Duodenal mucosa (tissue), 2 donors: ENCODE results near the gene BCL7C.
A peak's percentile ranks its signal among the peaks of the same experiment; 100 is the strongest.

Source experiments
- H3K27ac ChIP-seq: one replicate; pipeline ENCODE4 v1.7.0; 2013; ENCODE audit warnings: low read depth, low read length
- H3K27me3 ChIP-seq, 2 donors: one replicate each; pipeline ENCODE4 v1.7.0; 2013; ENCODE audit warnings: low read length in 2 of 2, control low read depth in 1 of 2; ENCODE audit not compliant: insufficient read depth in 2 of 2, control insufficient read depth in 1 of 2
- H3K36me3 ChIP-seq, 2 donors: one replicate each; pipeline ENCODE4 v1.7.0; 2013; ENCODE audit warnings: low read length in 2 of 2, control low read depth in 1 of 2; ENCODE audit not compliant: insufficient read depth in 2 of 2, control insufficient read depth in 1 of 2
- H3K4me1 ChIP-seq, 2 donors: one replicate each; pipeline ENCODE4 v1.7.0; 2013; ENCODE audit warnings: low read length in 2 of 2, control low read depth in 1 of 2; ENCODE audit not compliant: insufficient read depth in 2 of 2, control insufficient read depth in 1 of 2
- H3K4me3 ChIP-seq, 2 donors: one replicate each; pipeline ENCODE4 v1.7.0; 2013; ENCODE audit warnings: low read length in 2 of 2, low read depth in 1 of 2
- H3K9ac ChIP-seq, 2 donors: one replicate each; pipeline ENCODE4 v1.7.0; 2013; ENCODE audit warnings: low read length in 2 of 2, low read depth in 1 of 2
- H3K9me3 ChIP-seq, 2 donors: one replicate each; pipeline ENCODE4 v1.7.0; 2013; ENCODE audit warnings: low read length in 2 of 2, control low read depth in 1 of 2; ENCODE audit not compliant: control insufficient read depth in 1 of 2

Gene BCL7C

DNA sequence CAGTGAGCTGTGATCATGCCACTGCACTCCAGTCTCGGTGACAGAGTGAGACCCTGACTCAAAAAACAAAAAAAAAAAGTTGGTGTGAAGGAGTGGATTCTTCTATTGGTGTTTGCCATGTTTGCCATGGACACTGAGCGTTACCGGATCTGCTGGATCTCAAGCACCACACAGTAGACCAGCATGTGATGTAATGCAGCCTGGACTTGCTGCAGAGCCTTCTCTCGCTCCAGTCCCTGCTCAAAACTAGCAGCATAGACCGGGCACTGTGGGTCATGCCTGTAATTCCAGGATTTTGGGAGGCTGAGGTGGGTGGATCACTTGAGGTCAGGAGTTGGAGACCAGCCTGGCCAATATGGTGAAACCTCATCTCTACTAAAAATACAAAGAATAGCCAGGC, 50.4 kb downstream of the BCL7C start:
- H3K36me3 ChIP-seq = no peaks in the 10 kb centered on the region

DNA sequence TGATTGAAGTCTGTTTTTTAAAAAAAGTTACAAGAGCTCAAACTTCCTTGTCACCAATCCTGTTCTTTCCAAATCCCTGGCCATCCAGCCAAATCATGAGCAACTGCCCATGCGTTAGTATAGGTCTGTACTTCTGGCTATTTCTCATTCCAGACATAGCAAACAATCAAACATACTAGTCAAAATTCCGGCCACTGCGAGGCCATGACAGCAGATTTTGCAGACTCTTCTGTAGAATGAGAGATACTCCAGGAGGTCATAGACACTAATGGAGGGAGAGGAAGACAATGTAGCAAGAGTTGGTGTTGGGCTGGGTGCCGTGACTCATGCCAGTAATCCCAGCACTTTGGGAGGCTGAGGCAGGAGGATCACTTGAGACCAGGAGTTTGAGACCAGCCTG, 50.9 kb downstream of the BCL7C start:
- Histone ChIP-seq H3K27ac (no peak overlapping the region), H3K4me1 (peaks cover 25 to 28% of the 10 kb centered on the region in 2 donors), H3K4me3 (no peak overlapping the region), H3K27me3 (no peaks in the 10 kb centered on the region), H3K36me3 (no peaks in the 10 kb centered on the region), H3K9ac (no peak overlapping the region), H3K9me3 (no peaks in the 10 kb centered on the region)

More for the DNA sequence above, 50.4 kb downstream of the BCL7C start:
- no peaks in the 10 kb centered on the region for H3K9me3 ChIP-seq
- peaks cover 25% of the 10 kb centered on the region in 2 donors for H3K4me1 ChIP-seq
- H3K27ac ChIP-seq = no peak overlapping the region
- no peak overlapping the region for H3K4me3 ChIP-seq
- H3K9ac ChIP-seq = no peak overlapping the region
- H3K27me3 ChIP-seq = no peaks in the 10 kb centered on the region

DNA sequence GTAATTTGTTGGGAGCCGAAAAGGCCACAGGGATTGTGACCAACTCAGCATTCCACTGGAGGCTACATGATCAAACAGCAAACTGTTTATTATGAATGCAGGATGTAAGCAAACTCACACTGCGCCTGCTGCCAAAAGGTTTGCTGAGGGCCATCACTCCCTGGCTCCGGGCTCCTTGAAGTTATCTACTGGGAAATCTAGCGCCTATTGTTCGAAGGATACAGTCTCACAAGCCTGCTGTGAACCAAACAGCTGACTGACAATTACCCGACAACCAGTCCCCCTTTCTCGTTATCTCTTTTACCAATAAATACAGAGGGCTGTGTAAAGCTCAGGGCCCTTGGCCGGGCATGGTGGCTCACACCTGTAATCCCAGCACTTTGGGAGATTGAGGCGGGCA, 52.5 kb downstream of the BCL7C start:
- no peaks in the 10 kb centered on the region for H3K36me3 ChIP-seq
- no peak overlapping the region for H3K9ac ChIP-seq
- no peaks in the 10 kb centered on the region for H3K9me3 ChIP-seq
- peaks cover 25 to 30% of the 10 kb centered on the region in 2 donors for H3K4me1 ChIP-seq
- no peak overlapping the region for H3K27ac ChIP-seq
- H3K27me3 ChIP-seq = no peaks in the 10 kb centered on the region
- no peak overlapping the region for H3K4me3 ChIP-seq

DNA sequence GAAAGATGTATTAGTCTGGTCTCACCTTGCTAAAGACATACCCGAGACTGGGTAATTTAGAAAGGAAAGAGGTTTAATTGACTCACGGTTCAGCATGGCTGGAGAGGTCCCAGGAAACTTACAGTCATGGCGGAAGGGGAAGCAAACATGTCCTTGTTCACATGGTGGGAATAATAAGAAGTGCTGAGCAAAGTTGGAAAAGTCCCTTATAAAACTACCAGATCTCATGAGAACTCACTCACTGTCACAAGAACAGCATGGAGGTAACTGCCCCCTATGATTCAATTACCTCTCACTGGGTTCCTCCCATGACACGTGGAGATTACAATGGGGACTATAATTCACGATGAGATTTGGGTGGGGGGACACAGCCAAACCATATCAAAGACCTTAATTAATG, 53.3 kb downstream of the BCL7C start:
- no peak overlapping the region for H3K4me3 ChIP-seq
- H3K27ac ChIP-seq = no peak overlapping the region
- H3K4me1 ChIP-seq = peaks cover 25 to 30% of the 10 kb centered on the region in 2 donors
- H3K9me3 ChIP-seq = no peaks in the 10 kb centered on the region
- no peaks in the 10 kb centered on the region for H3K27me3 ChIP-seq
- H3K9ac ChIP-seq = no peak overlapping the region
- no peaks in the 10 kb centered on the region for H3K36me3 ChIP-seq

DNA sequence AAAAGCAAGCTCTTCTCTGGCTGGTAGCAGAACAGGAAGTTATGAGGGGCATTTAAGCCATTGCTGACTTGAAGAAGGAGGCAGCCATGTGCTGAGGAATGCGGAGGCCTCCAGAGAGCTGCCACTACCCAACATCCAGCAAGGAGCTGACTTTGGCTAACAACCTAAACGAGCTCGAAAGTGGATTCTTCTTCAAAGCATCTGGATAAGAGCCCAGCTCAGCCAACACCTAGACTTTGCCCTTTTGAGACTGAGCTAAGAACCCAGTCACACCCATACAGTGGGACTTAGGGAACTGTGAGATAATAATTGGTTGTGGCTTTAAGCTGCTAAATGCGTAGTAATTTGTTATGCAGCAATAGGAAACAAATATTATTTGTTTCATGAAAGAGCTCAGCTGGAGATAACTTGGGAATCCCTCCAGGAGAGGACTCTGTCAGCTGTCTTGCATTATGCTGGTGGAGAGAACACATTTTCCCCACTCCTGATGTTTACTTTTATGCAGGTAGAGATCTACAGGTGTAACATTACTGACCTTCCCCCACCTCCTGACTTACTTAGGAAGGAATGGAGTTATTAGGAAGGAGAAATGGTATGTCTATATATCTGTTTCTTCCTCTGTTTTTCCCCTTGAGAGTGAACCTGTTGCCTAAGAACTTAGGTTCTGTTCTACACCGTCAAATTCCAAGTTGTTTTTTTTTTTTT, 54.2 kb downstream of the BCL7C start:
- Histone ChIP-seq H3K27ac (peak overlapping the region; percentile 55), H3K4me3 (peak overlapping the region; percentile 19 to 42), H3K9ac (peak overlapping the region; percentile 26 to 28)

DNA sequence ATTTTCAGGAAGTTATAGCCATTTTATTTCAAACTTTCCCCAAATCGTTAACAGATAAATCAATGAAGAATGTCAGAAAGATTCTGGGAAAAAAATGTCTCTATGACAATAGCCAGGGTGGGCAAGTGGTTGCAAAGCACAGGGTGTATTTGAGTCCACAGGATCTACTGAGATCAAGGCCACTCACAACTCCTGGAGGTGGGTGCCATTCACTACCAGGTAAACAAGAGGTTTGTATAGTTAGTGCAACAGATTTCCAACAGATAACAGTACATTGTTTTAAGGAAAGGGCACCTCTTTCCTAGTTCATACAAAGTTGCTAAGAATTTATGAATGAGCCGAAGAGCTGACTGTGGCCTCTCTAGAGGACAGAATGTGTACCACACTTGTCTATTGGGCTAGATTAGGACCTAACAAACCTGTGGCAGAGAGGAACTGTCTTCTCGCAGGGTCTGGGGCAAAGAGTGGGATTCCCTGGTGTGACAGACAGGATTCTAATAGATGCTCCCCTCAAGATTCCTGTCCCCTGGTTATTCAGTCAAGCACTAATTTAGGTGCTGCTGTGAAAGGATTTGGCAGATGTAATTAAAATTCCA, 54.9 kb downstream of the BCL7C start:
- H3K9me3 ChIP-seq = no peaks in the 10 kb centered on the region
- no peaks in the 10 kb centered on the region for H3K27me3 ChIP-seq
- no peaks in the 10 kb centered on the region for H3K36me3 ChIP-seq
- peaks cover 13 to 18% of the 10 kb centered on the region in 2 donors for H3K4me1 ChIP-seq
- peak overlapping the region; percentile 26 to 28 for H3K9ac ChIP-seq
- no peak overlapping the region for H3K27ac ChIP-seq
- H3K4me3 ChIP-seq = peak overlapping the region in 1 of 2 donors; percentile 19

More for the DNA sequence above, 54.2 kb downstream of the BCL7C start:
- Histone ChIP-seq H3K36me3 (no peaks in the 10 kb centered on the region), H3K9me3 (no peaks in the 10 kb centered on the region), H3K4me1 (peaks cover 17 to 22% of the 10 kb centered on the region in 2 donors), H3K27me3 (no peaks in the 10 kb centered on the region)

DNA sequence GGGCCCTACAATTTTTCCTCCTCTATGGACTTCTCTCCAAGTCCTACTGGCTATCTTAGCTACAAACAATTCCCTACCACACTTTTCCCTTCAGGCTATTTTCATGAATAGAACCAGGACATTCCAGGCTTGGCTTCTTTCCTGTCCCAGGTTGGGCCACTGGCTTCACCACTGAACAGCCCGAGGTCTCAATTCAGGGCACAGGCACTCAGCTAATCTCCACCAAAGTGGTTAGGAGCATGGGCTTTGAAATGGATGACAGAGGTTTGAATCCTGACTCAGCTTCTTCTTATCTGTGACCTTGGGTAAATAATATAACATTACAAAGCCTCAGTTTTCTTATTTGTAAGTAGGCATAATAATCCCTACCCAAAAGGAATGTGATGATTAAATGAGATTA, 56.0 kb downstream of the BCL7C start:
- Histone ChIP-seq H3K27ac (no peak overlapping the region), H3K9me3 (no peaks in the 10 kb centered on the region)

More for the DNA sequence above, 56.0 kb downstream of the BCL7C start:
- Histone ChIP-seq H3K9ac (no peak overlapping the region), H3K36me3 (no peaks in the 10 kb centered on the region), H3K4me1 (peaks cover 13 to 18% of the 10 kb centered on the region in 2 donors), H3K27me3 (no peaks in the 10 kb centered on the region), H3K4me3 (no peak overlapping the region)
